ENCODE measurements around the gene AMOT.

AMOT gene

GRCh38 chrX:112784692-112785091 lies 55.9 kb downstream of the AMOT start:
- TF ChIP-seq CTCF (IDR thresholded peaks at IDR 0.05; ENCODE audit: extremely low read depth, missing control alignments) = no peak
- no peak for DNase-seq (ENCODE audit: low spot score)

GRCh38 chrX:112779139-112779538 lies 61.5 kb downstream of the AMOT start:
- no peak for DNase-seq (ENCODE audit: low spot score)

GRCh38 chrX:112774651-112775293 lies 65.9 kb downstream of the AMOT start:
- no peak for DNase-seq (ENCODE audit: low spot score)
- no peak for TF ChIP-seq CTCF (IDR thresholded peaks at IDR 0.05; ENCODE audit: extremely low read depth, missing control alignments)

More at GRCh38 chrX:112779139-112779538, 61.5 kb downstream of the AMOT start:
- TF ChIP-seq CTCF (IDR thresholded peaks at IDR 0.05; ENCODE audit: extremely low read depth, missing control alignments) = no peak

GRCh38 chrX:112774142-112774541 lies 66.5 kb downstream of the AMOT start:
- no peak for TF ChIP-seq CTCF (IDR thresholded peaks at IDR 0.05; ENCODE audit: extremely low read depth, missing control alignments)
- no peak for DNase-seq (ENCODE audit: low spot score)

- TF ChIP-seq CTCF (IDR thresholded peaks at IDR 0.05; ENCODE audit: extremely low read depth, missing control alignments) = no peak
- no peak for DNase-seq (ENCODE audit: low spot score)
Measured at GRCh38 chrX:112769034-112769433, 71.6 kb downstream of the AMOT start.

GRCh38 chrX:112768563-112768962 lies 72.1 kb downstream of the AMOT start:
- no peak for DNase-seq (ENCODE audit: low spot score)
- no peak for TF ChIP-seq CTCF (IDR thresholded peaks at IDR 0.05; ENCODE audit: extremely low read depth, missing control alignments)

- no peak for DNase-seq (ENCODE audit: low spot score)
- no peak for TF ChIP-seq CTCF (IDR thresholded peaks at IDR 0.05; ENCODE audit: extremely low read depth, missing control alignments)
Measured at GRCh38 chrX:112766774-112767173, 73.9 kb downstream of the AMOT start.

All from GM20000 (cell line).